Tibial artery (tissue), 4 donors: ENCODE measurements around the gene DYNC1H1.

Experiments used
- DNase-seq, 2 donors: peaks; one replicate each; pipeline ENCODE4 v3.0.0-alpha.2; 2019
- H3K27ac ChIP-seq, 2 donors: fragments of 200-600 bp; sonication (generic) in 1 of 2; 1 replicate in 1 of 2; 2 replicates in 1 of 2; pipeline ENCODE4 v1.5.1; 2018 to 2019; ENCODE audit warnings: mild to moderate bottlenecking in 1 of 2
- H3K27me3 ChIP-seq, 2 donors: fragments of 200-600 bp; sonication (generic) in 1 of 2; one replicate each; pipeline versions ENCODE4 v1.5.1 to v1.6.0; 2016 to 2019
- H3K36me3 ChIP-seq, 3 donors: fragments of 200-600 bp; sonication (generic) in 2 of 3; one replicate each; pipeline ENCODE4 v1.5.1; 2016 to 2019; ENCODE audit warnings: mild to moderate bottlenecking in 2 of 3
- H3K4me1 ChIP-seq, 4 donors: fragments of 200-600 bp; sonication (generic) in 2 of 4; 1 replicate in 3 of 4; 2 replicates in 1 of 4; pipeline ENCODE4 v1.5.1; 2016 to 2019
- H3K4me3 ChIP-seq, 2 donors: fragments of 200-600 bp; sonication (generic) in 1 of 2; 1 replicate in 1 of 2; 2 replicates in 1 of 2; pipeline ENCODE4 v1.5.1; 2018 to 2019; ENCODE audit warnings: mild to moderate bottlenecking in 2 of 2
- H3K9me3 ChIP-seq, 3 donors: fragments of 200-600 bp; sonication (generic) in 1 of 3; one replicate each; pipeline ENCODE4 v1.5.1; 2016 to 2019
- CTCF ChIP-seq, 2 experiments: fragments of 200-600 bp in 1 of 2; fragments of 450-650 bp in 1 of 2; IDR thresholded peaks; one replicate each; pipeline ENCODE4 v1.5.1; 2017 to 2019; ENCODE audit warnings: antibody characterized with exemption in 2 of 2, mild to moderate bottlenecking in 1 of 2, moderate library complexity in 1 of 2
- intact Hi-C: fragments of 100-400 bp; cut with DNase I; formaldehyde crosslinking; loops from one replicate; pipeline ENCODE4 v1.15.0; 2023; ENCODE audit warnings: low total_unique reads

Gene DYNC1H1

GRCh38 chr14:102087762-102088011 lies 123.3 kb downstream of the DYNC1H1 start:
- Histone ChIP-seq H3K4me3 (peak overlapping the region; percentile 79 to 90), H3K27ac (peak overlapping the region; percentile 97 to 98), H3K27me3 (no peaks in the 10 kb centered on the region), H3K36me3 (peaks cover 29 to 30% (median 29%) of the 10 kb centered on the region in 3 donors), H3K9me3 (no peaks in the 10 kb centered on the region), H3K4me1 (peaks cover 0 to 41% (median 30%) of the 10 kb centered on the region in 4 donors)
- DNase-seq, result no peak
- no peak for TF ChIP-seq CTCF (IDR thresholded peaks at IDR 0.05)
- intact Hi-C loops, result loop anchor here (5.0 kb wide), 1 partner anchor 125 kb away; the partner anchor contains the start of gene DYNC1H1

- no peak for TF ChIP-seq CTCF (IDR thresholded peaks at IDR 0.05)
- Histone ChIP-seq H3K9me3 (no peaks in the 10 kb centered on the region), H3K4me3 (peak overlapping the region; percentile 79 to 90), H3K27ac (peak overlapping the region; percentile 97 to 98), H3K27me3 (no peaks in the 10 kb centered on the region), H3K4me1 (peaks cover 0 to 36% (median 27%) of the 10 kb centered on the region in 4 donors), H3K36me3 (peaks cover 23 to 25% (median 24%) of the 10 kb centered on the region in 3 donors)
- DNase-seq, result peak; percentile 54 to 79
- intact Hi-C loops, result loop anchor here (5.0 kb wide), 1 partner anchor 126 kb away; the partner anchor contains the start of gene DYNC1H1
These were observed 123.8 kb downstream of the DYNC1H1 start for GRCh38 chr14:102088012-102088792.

GRCh38 chr14:102089621-102090343 lies 125.4 kb downstream of the DYNC1H1 start:
- no peak overlapping the region for H3K4me3 ChIP-seq
- H3K36me3 ChIP-seq, result peaks cover 9 to 11% (median 9%) of the 10 kb centered on the region in 3 donors
- no peaks in the 10 kb centered on the region for H3K9me3 ChIP-seq
- no peak for DNase-seq
- H3K4me1 ChIP-seq, result peaks cover 0 to 23% (median 20%) of the 10 kb centered on the region in 4 donors
- no peak for TF ChIP-seq CTCF (IDR thresholded peaks at IDR 0.05)
- no peaks in the 10 kb centered on the region for H3K27me3 ChIP-seq
- intact Hi-C loops, result loop anchor here (5.0 kb wide), 1 partner anchor 127 kb away; the partner anchor contains the start of gene DYNC1H1
- H3K27ac ChIP-seq, result no peak overlapping the region

- Histone ChIP-seq H3K4me3 (no peak overlapping the region), H3K9me3 (no peaks in the 10 kb centered on the region), H3K27me3 (no peaks in the 10 kb centered on the region), H3K36me3 (peaks cover 0 to 1% (median 0%) of the 10 kb centered on the region in 3 donors), H3K4me1 (peaks cover 0 to 14% (median 11%) of the 10 kb centered on the region in 4 donors), H3K27ac (no peak overlapping the region)
- no peak for DNase-seq
- intact Hi-C loops, result no loop called here
- no peak for TF ChIP-seq CTCF (IDR thresholded peaks at IDR 0.05)
These were observed 126.3 kb downstream of the DYNC1H1 start for GRCh38 chr14:102090713-102091112.

- TF ChIP-seq CTCF (IDR thresholded peaks at IDR 0.05), result no peak
- H3K4me3 ChIP-seq, result no peak overlapping the region
- no peaks in the 10 kb centered on the region for H3K9me3 ChIP-seq
- H3K27ac ChIP-seq, result no peak overlapping the region
- DNase-seq, result no peak
- intact Hi-C loops, result no loop called here
- H3K27me3 ChIP-seq, result no peaks in the 10 kb centered on the region
- peaks cover 0 to 18% (median 9%) of the 10 kb centered on the region in 4 donors for H3K4me1 ChIP-seq
- H3K36me3 ChIP-seq, result no peaks in the 10 kb centered on the region
These were observed 128.4 kb downstream of the DYNC1H1 start for GRCh38 chr14:102092806-102093205.
